ENCODE data around the gene PIAS4. TPM values are rescaled to one million over a fixed set of nuclear protein-coding genes. Genes with fewer than 3 reads are reported as not detected.

PIAS4 gene
- total and polyA plus RNA-seq, 10 of the 15 experiments (the other 5 are each of a cell fraction or from before 2014, with no cell fraction given) = 0.13 to 25.1 (median 11.3) TPM

DNA sequence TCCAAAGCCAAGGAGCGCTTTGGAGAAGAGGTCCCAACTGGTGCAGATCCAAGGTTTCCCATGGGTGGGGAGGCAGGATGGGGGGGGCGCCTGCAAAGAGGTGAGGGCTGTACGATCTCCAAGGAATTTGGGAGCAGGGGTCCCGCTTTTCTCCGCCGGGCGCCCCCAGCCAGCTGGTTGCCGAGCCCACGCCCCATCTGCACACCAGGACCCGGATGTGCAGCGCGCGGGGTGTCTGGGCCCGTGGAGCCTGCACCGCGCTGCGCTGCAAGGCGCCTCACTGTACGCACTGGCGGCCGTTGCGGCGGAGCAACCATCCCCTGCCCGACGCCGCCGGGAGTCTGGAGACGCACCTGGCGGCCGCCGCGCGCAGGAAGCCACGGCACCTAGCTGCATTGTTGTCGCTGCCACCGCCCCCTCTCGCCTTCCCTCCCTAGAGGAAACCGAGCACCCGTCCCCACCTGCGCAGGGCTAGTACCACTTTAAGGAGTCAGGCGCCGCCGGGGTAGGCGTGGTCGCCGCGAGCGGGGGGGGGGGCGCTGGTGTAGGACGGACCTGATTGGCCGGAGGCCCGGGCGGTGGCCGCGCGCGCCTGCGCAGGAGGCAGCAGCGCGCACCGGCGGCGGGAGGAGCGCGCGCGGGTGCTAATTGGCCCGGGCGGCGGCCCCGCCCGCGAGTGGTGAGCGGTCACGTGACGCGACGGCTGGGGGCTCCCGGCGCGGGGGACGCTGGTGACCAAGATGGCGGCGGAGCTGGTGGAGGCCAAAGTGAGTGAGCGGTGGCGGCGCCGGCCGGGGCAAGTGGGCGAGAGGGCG, at the start of gene PIAS4 (continued):
- TF ChIP-seq ZBTB11 (CRISPR knock-in tag; IDR thresholded peaks at IDR 0.05) = peak; percentile 66
- peak; percentile 70 for TF ChIP-seq SP1 (IDR thresholded peaks at IDR 0.05; ENCODE audit: low read depth, low read length)
- TF ChIP-seq BCL3 (IDR thresholded peaks at IDR 0.05; ENCODE audit: borderline replicate concordance, insufficient read depth, low read depth, low read length, poor library complexity, severe bottlenecking) = peak; percentile 6
- TF ChIP-seq SRF (IDR thresholded peaks at IDR 0.05; ENCODE audit: low read depth in 2 of 2, low read length in 2 of 2) = no peak
- no peak for TF ChIP-seq FOS (IDR thresholded peaks at IDR 0.05; ENCODE audit: borderline replicate concordance, extremely low read depth, insufficient read length)
- no peak for TF ChIP-seq IRF4 (IDR thresholded peaks at IDR 0.05; ENCODE audit: low read depth, low read length)
